Endodermal cell (in vitro differentiated cells): ENCODE data around the gene OR2C1. TPM values are rescaled to one million over a fixed set of nuclear protein-coding genes. Genes with fewer than 3 reads are reported as not detected.

Experiments used
- DNase-seq: peaks from one replicate; pipeline ENCODE4 v3.0.0-alpha.2; 2017
- H3K27ac ChIP-seq: 2 replicates; pipeline ENCODE4 v1.5.1; 2013; ENCODE audit warnings: mild to moderate bottlenecking, low read depth, low read length, moderate library complexity
- H3K27me3 ChIP-seq: 2 replicates; pipeline ENCODE4 v1.6.1; 2013; ENCODE audit warnings: mild to moderate bottlenecking, low read length, moderate library complexity; ENCODE audit not compliant: insufficient read depth, control insufficient read depth, poor library complexity, severe bottlenecking
- H3K36me3 ChIP-seq: 2 replicates; pipeline ENCODE4 v1.7.0; 2013; ENCODE audit warnings: mild to moderate bottlenecking, low read length, moderate library complexity; ENCODE audit not compliant: control insufficient read depth, insufficient read depth
- H3K4me1 ChIP-seq: one replicate; pipeline ENCODE4 v1.7.0; 2013; ENCODE audit warnings: low read length; ENCODE audit not compliant: control insufficient read depth, insufficient read depth
- H3K4me3 ChIP-seq: 2 replicates; pipeline ENCODE4 v1.5.1; 2013; ENCODE audit warnings: mild to moderate bottlenecking, low read length, moderate library complexity
- H3K9ac ChIP-seq: 2 replicates; pipeline ENCODE4 v1.6.1; 2013; ENCODE audit warnings: mild to moderate bottlenecking, low read length, moderate library complexity; ENCODE audit not compliant: poor library complexity, severe bottlenecking; ENCODE audit errors: extremely low read depth
- H3K9me3 ChIP-seq: 2 replicates; pipeline ENCODE4 v1.6.1; 2013; ENCODE audit warnings: mild to moderate bottlenecking, low read length, moderate library complexity; ENCODE audit not compliant: control insufficient read depth
- H3K27ac Mint-ChIP-seq: 2 replicates; pipeline ENCODE4 v1.8.0; 2020; ENCODE audit warnings: mixed read lengths
- H3K27me3 Mint-ChIP-seq: 2 replicates; pipeline ENCODE4 v1.8.0; 2021; ENCODE audit warnings: mild to moderate bottlenecking, mixed read lengths; ENCODE audit not compliant: insufficient read depth
- H3K36me3 Mint-ChIP-seq: 2 replicates; pipeline ENCODE4 v1.8.0; 2020; ENCODE audit warnings: low read depth, mixed read lengths
- H3K4me1 Mint-ChIP-seq: 2 replicates; pipeline ENCODE4 v1.8.0; 2020; ENCODE audit warnings: mixed read lengths
- H3K4me3 Mint-ChIP-seq: 2 replicates; pipeline ENCODE4 v1.8.0; 2020; ENCODE audit warnings: mild to moderate bottlenecking, moderate library complexity, mixed read lengths
- H3K9me3 Mint-ChIP-seq: 2 replicates; pipeline ENCODE4 v1.8.0; 2020; ENCODE audit warnings: mild to moderate bottlenecking, mixed read lengths
- WGBS, 2 experiments: methylation state at CpG; one replicate each; pipeline versions ENCODE4 v1.1.5 to v1.1.7; 2013; ENCODE audit warnings: missing lambda C conversion rate in 2 of 2, mixed read lengths in 1 of 2; ENCODE audit not compliant: insufficient coverage in 1 of 2, insufficient read length in 1 of 2; 5-methylcytosine and 5-hydroxymethylcytosine counted together
- total RNA-seq, 2 donors: library from RNA; stranded (reverse); fragmentation: NEBNext Ultra II Directional in 1 of 2; extraction: Animal tissue kit (Norgen Biotek cat#: 25700) in 1 of 2; gene quantifications; 2 replicates in 1 of 2; 3 replicates in 1 of 2; pipeline ENCODE4 v1.2.1, GENCODE V29; 2021
- TF ChIP-seq, protein P1 (sequence below): fragments of 200-600 bp; sonication (generic); conservative IDR thresholded peaks from 2 replicates; pipeline ENCODE4 v1.5.0; 2021; ENCODE audit warnings: antibody characterized with exemption, mild to moderate bottlenecking

OR2C1 gene
- total RNA-seq, 2 donors from 2014 or later = not detected

DNA sequence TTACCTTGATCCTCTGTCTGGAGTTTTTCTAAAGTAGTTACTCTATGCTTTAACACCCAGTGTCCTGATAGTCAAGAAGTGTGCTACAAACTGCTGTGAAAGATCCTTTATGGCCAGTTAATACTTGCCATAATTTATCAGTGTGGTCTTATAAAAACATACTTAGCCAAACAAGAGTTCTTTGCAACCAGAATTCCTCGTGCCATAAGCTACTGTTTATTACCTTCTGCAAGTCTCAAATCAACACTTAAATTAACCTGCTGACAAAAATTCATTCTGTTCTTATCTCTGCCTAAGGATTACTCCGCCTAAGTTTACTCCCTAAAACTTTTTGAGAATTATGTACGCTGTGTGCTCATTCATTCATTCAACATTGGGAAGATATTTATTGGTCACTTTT, 27.6 kb upstream of the OR2C1 start:
- Mint-ChIP-seq H3K4me1 (no peaks in the 10 kb centered on the region), H3K36me3 (no peaks in the 10 kb centered on the region), H3K4me3 (no peak overlapping the region), H3K27ac (no peak overlapping the region), H3K27me3 (peaks cover 9% of the 10 kb centered on the region), H3K9me3 (peaks cover 12% of the 10 kb centered on the region)
- no peaks in the 10 kb centered on the region for H3K9me3 ChIP-seq
- H3K27me3 ChIP-seq = no peaks in the 10 kb centered on the region
- H3K27ac ChIP-seq = no peak overlapping the region
- WGBS, 2 experiments = 67 to 70% methylated on average over 2 to 3 of the region's 3 CpGs
- TF ChIP-seq, protein P1, sequence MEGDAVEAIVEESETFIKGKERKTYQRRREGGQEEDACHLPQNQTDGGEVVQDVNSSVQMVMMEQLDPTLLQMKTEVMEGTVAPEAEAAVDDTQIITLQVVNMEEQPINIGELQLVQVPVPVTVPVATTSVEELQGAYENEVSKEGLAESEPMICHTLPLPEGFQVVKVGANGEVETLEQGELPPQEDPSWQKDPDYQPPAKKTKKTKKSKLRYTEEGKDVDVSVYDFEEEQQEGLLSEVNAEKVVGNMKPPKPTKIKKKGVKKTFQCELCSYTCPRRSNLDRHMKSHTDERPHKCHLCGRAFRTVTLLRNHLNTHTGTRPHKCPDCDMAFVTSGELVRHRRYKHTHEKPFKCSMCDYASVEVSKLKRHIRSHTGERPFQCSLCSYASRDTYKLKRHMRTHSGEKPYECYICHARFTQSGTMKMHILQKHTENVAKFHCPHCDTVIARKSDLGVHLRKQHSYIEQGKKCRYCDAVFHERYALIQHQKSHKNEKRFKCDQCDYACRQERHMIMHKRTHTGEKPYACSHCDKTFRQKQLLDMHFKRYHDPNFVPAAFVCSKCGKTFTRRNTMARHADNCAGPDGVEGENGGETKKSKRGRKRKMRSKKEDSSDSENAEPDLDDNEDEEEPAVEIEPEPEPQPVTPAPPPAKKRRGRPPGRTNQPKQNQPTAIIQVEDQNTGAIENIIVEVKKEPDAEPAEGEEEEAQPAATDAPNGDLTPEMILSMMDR = no peak
- H3K9ac ChIP-seq = no peak overlapping the region
- no peak overlapping the region for H3K4me3 ChIP-seq
- H3K4me1 ChIP-seq = no peaks in the 10 kb centered on the region
- H3K36me3 ChIP-seq = no peaks in the 10 kb centered on the region
- no peak for DNase-seq

DNA sequence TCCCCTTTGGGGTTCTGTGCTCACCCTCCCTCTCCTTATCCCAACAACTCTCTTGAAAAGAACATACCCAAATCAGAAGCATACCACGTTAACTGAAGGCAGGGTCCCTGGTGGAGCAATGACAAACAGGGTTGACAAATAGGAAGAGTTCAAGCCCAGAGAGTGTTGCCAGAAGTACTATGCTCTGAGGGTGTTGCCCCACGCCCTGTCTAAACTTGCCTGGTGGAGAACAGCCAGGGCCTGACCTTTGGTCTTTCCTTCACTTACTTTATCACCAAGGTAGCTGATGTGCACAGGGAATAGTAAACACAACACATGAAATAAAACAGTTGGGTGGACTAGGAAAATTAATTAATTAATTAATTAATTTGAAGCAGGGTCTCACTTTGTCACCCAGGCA, 27.0 kb upstream of the OR2C1 start:
- Mint-ChIP-seq H3K4me3 (no peak overlapping the region), H3K27me3 (peaks cover 10% of the 10 kb centered on the region), H3K4me1 (no peaks in the 10 kb centered on the region), H3K36me3 (no peaks in the 10 kb centered on the region), H3K27ac (no peak overlapping the region), H3K9me3 (peaks cover 10% of the 10 kb centered on the region)
- Histone ChIP-seq H3K4me1 (no peaks in the 10 kb centered on the region), H3K4me3 (no peak overlapping the region), H3K9me3 (no peaks in the 10 kb centered on the region), H3K27me3 (no peaks in the 10 kb centered on the region), H3K27ac (no peak overlapping the region), H3K36me3 (no peaks in the 10 kb centered on the region), H3K9ac (no peak overlapping the region)
- no peak for DNase-seq
- TF ChIP-seq, protein P1 = no peak
- WGBS, 2 experiments = 68% methylated on average over 2 of the region's 2 CpGs; no CpG with 5 or more reads in 1 of the 2 experiments

DNA sequence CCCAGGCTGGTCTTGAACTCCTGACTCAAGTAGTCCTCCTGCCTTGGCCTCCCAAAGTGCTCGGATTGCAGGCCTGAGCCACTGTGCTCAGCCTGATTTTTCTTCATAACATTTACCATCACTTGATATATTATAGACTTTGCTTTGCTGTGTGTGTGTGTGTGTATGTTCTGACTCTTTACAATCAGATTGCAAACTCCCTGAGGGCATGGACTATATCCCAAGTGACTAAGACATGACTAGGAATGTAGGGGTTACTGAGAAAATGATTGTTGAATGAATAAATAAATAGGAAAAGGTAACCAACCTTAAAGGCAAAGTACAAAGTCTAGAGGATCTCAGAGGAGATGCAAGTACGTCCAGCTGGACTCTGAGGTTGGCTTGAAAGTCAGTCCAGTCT, 9.6 kb upstream of the OR2C1 start:
- H3K27me3 ChIP-seq = no peaks in the 10 kb centered on the region
- 41 to 65% methylated on average over 2 of the region's 2 CpGs for WGBS, 2 experiments
- no peak overlapping the region for H3K9ac ChIP-seq
- H3K4me1 ChIP-seq = no peaks in the 10 kb centered on the region
- no peak for DNase-seq
- H3K9me3 Mint-ChIP-seq = peaks cover 13% of the 10 kb centered on the region
- peaks cover 16% of the 10 kb centered on the region for H3K27me3 Mint-ChIP-seq
- H3K4me3 Mint-ChIP-seq = no peak overlapping the region
- no peaks in the 10 kb centered on the region for H3K4me1 Mint-ChIP-seq
- H3K27ac Mint-ChIP-seq = no peak overlapping the region
- H3K36me3 Mint-ChIP-seq = no peaks in the 10 kb centered on the region
- no peak overlapping the region for H3K4me3 ChIP-seq
- no peaks in the 10 kb centered on the region for H3K9me3 ChIP-seq
- H3K36me3 ChIP-seq = no peaks in the 10 kb centered on the region
- TF ChIP-seq, protein P1 = no peak
- no peak overlapping the region for H3K27ac ChIP-seq
